Brain pericyte (primary cell): ENCODE data around the gene HLA-E.

Experiments
- DNase-seq: peaks from one replicate; pipeline ENCODE4 v3.0.0-alpha.2; 2012; ENCODE audit warnings: low read depth, low spot score

Gene HLA-E

DNA sequence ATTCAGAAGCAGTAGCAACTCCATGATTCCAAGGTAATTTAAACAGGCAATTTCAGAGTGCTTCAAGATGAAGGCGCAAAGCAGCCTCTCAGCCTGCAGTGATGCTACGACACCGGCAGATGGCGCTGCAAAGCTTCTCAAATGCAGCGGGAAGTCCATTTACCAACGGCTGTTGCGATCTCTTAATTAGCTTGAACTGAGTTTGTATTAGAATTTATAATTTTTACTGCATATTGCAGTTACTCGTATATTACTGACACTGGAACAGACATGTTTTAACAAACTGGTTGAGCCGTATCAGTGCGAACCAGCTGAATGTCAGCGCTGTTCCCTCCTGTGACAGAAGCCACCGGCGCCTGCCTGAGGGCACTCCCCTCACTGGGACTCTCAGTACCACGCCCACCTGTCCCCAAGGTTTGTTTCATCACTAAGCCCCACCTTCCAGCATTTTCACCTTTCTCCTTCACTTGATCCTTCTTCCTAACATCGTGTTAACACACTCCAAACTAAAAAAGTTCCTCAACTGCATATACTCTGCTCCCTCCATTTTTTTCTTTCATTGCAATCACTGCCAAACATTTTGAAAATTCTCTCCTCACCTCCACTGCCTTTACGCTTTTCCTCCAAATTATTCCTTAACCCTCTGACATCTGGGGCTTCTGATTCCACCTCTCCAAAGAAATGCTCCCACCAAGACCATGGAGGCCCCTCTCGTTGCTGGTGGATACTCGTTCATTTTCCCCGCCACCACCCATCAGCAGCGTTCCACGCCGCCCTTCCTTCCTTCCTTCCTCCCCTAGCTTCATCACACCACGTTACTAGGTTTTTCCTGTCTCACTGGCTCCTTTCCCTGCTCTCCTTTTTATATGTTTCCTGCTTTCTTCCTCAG lies 52.5 kb downstream of the HLA-E start:
- peak; percentile 55 for DNase-seq

DNA sequence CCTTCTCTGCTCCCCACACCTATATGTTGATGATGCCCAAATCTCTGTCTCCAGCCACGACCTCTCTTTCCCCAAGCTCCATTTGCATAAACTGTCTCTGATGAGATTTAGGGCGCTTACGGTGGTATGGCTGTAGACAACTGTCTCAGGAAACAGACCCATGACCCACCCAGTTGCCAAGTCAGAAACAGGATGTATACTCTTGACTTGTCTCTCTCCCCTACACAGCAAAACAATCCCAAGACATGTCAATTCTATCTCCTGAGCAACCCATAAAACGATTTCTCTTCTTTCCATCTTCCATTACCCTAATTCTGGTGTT lies 53.1 kb downstream of the HLA-E start:
- DNase-seq, result no peak

DNA sequence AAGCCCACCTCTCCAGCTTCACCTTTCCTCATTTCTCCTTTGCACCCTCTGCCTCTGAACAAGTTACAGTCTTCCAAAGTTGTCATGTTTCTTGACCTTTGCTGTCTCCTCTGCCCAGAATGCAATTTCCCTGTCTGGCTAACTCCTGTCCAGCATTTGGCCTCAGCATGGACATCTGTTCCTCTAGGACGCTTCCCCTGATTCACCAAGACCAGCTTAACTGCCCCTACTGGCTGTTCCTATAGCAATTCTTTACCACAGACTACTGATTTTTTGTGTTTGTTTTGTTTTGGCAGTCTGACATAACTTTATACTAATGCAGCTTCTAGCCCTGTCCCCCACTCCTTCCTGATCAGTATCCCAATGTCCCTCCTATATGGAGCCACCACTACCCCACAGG lies 53.6 kb downstream of the HLA-E start:
- DNase-seq, result no peak
